ENCODE data around the gene NUDT13.

Gene NUDT13

GRCh38 chr10:73110345-73110849 lies at the start of gene NUDT13:
TSS of gene NUDT13 (plus strand) at chr10:73110455. CDS start at chr10:73114366, 3,911 bp downstream.
- DNase-seq (ENCODE audit: low read depth), result peak; percentile 87

- DNase-seq (ENCODE audit: low read depth), result peak; percentile 58
These were observed 49.3 kb upstream of the NUDT13 start for GRCh38 chr10:73060738-73061635.

- no peak for DNase-seq (ENCODE audit: low read depth)
These were observed 48.5 kb upstream of the NUDT13 start for GRCh38 chr10:73061743-73062142.

- DNase-seq (ENCODE audit: low read depth), result no peak
These were observed 44.8 kb upstream of the NUDT13 start for GRCh38 chr10:73065441-73065840.

- no peak for DNase-seq (ENCODE audit: low read depth)
These were observed 36.6 kb upstream of the NUDT13 start for GRCh38 chr10:73073627-73074026.

- no peak for DNase-seq (ENCODE audit: low read depth)
These were observed 34.4 kb upstream of the NUDT13 start for GRCh38 chr10:73075829-73076228.

GRCh38 chr10:73076360-73077183 lies 33.7 kb upstream of the NUDT13 start:
- DNase-seq (ENCODE audit: low read depth), result peak; percentile 54

GRCh38 chr10:73079779-73080541 lies 30.3 kb upstream of the NUDT13 start:
- no peak for DNase-seq (ENCODE audit: low read depth)

GRCh38 chr10:73083221-73083620 lies 27.0 kb upstream of the NUDT13 start:
- DNase-seq (ENCODE audit: low read depth), result peak; percentile 6

GRCh38 chr10:73084209-73084608 lies 26.0 kb upstream of the NUDT13 start:
- no peak for DNase-seq (ENCODE audit: low read depth)

- no peak for DNase-seq (ENCODE audit: low read depth)
These were observed 23.4 kb upstream of the NUDT13 start for GRCh38 chr10:73086816-73087215.

GRCh38 chr10:73088304-73088703 lies 22.0 kb upstream of the NUDT13 start:
- no peak for DNase-seq (ENCODE audit: low read depth)

GRCh38 chr10:73092830-73093229 lies 17.4 kb upstream of the NUDT13 start:
- DNase-seq (ENCODE audit: low read depth), result no peak

GRCh38 chr10:73093922-73094850 lies 16.1 kb upstream of the NUDT13 start:
- DNase-seq (ENCODE audit: low read depth), result peak; percentile 39

GRCh38 chr10:73094986-73095480 lies 15.2 kb upstream of the NUDT13 start:
- peak; percentile 18 for DNase-seq (ENCODE audit: low read depth)

- peak; percentile 85 for DNase-seq (ENCODE audit: low read depth)
These were observed 14.7 kb upstream of the NUDT13 start for GRCh38 chr10:73095481-73096021.

GRCh38 chr10:73096041-73096448 lies 14.2 kb upstream of the NUDT13 start:
- DNase-seq (ENCODE audit: low read depth), result peak; percentile 87

GRCh38 chr10:73096449-73097304 lies 13.6 kb upstream of the NUDT13 start, which contains the start of gene P4HA1:
TSS of gene P4HA1 (minus strand) at chr10:73096866. CDS start at chr10:73074883, 21,983 bp downstream.
- DNase-seq (ENCODE audit: low read depth), result peak; percentile 97

GRCh38 chr10:73097305-73097670 lies 13.0 kb upstream of the NUDT13 start:
- DNase-seq (ENCODE audit: low read depth), result no peak
